Measurements from ENCODE around the gene MAP3K7CL.

GRCh38 chr21:29177800-29178199 lies 47.4 kb downstream of the MAP3K7CL start:
- TF ChIP-seq POLR2A (IDR thresholded peaks at IDR 0.05) (no peak), EP300 (IDR thresholded peaks at IDR 0.05) (no peak)
